Activated T-cell treated with anti-CD3 and anti-CD28 coated beads, Interleukin-2, amount 50 U/mL, for 72 hours (primary cell): ENCODE data around the gene LILRA1. TPM values are rescaled to one million over a fixed set of nuclear protein-coding genes. Genes with fewer than 3 reads are reported as not detected.
"Not testable (repeated sequence)": the region's sequence is repeated elsewhere in the genome, so short reads cannot be mapped to it uniquely, and the experiment has no call there.

Experiments used
- ATAC-seq, 2 donors: fragments of 150-1000 bp; cut with Tn5 transposase; replicated peaks in 1 of 2; 2 replicates each; pipeline ENCODE4 v1.10.0; 2021; ENCODE audit warnings: moderate library complexity in 2 of 2, mild to moderate bottlenecking in 1 of 2
- DNase-seq, 2 donors: peaks; one replicate each; pipeline ENCODE4 v3.0.0; 2021 to 2022; ENCODE audit warnings: mixed read lengths in 1 of 2
- H3K27ac Mint-ChIP-seq: one replicate; pipeline ENCODE4 v1.8.0; 2022; ENCODE audit warnings: mild to moderate bottlenecking, moderate library complexity, mixed read lengths
- H3K27me3 Mint-ChIP-seq: one replicate; pipeline ENCODE4 v1.8.0; 2022; ENCODE audit warnings: low read depth, mixed read lengths
- H3K36me3 Mint-ChIP-seq, 2 donors: one replicate each; pipeline ENCODE4 v1.8.0; 2022; ENCODE audit warnings: mixed read lengths in 2 of 2, mild to moderate bottlenecking in 1 of 2; ENCODE audit not compliant: insufficient read depth in 2 of 2
- H3K4me1 Mint-ChIP-seq: one replicate; pipeline ENCODE4 v1.8.0; 2022; ENCODE audit warnings: low read depth, mixed read lengths
- H3K4me3 Mint-ChIP-seq, 2 donors: one replicate each; pipeline ENCODE4 v1.8.0; 2022; ENCODE audit warnings: mild to moderate bottlenecking in 2 of 2, mixed read lengths in 2 of 2, moderate library complexity in 2 of 2
- H3K9me3 Mint-ChIP-seq, 2 donors: one replicate each; pipeline ENCODE4 v1.8.0; 2022; ENCODE audit warnings: mixed read lengths in 2 of 2
- total RNA-seq, 2 donors: library from RNA; stranded (reverse); gene quantifications; one replicate each; pipeline ENCODE4 v1.2.3, GENCODE V29; 2022

The LILRA1 gene
- total RNA-seq, 2 donors from 2014 or later = not detected

DNA sequence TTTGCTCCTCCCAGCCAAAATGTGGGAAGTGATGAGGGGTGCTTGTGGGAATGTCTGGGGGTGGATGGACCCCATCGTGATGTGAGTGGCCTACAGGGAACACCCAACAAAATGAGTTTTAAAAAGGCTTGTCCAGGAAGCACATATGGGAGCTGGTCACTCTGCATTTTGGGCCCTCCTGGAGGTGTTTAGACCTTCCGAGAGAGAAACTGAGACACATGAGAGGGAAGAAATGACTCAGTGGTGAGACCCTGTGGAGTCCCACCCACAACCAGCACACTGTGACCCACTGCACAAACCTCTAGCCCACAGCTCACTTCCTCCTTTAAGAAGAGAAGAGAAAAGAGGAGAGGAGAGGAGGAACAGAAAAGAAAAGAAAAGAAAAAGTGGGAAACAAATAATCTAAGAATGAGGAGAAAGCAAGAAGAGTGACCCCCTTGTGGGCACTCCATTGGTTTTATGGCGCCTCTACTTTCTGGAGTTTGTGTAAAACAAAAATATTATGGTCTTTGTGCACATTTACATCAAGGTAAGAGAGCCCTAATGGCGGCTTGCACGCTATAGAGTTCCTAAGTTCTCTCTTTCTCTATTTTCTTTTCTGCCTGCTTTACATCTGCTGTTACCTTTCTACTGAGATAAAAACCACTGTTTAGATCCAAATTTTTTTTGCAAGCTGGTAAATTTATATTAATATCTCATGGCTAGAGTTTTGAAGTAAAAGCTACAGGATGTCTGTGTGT, 23.6 kb downstream of the LILRA1 start:
- Mint-ChIP-seq H3K36me3 (peaks cover 0 to 2% of the 10 kb centered on the region in 2 donors), H3K4me3 (peak overlapping the region; percentile 19 to 67), H3K4me1 (no peaks in the 10 kb centered on the region), H3K27me3 (peaks cover 25% of the 10 kb centered on the region), H3K9me3 (peaks cover 2% of the 10 kb centered on the region in 2 donors), H3K27ac (peak overlapping the region; percentile 89)
- DNase-seq = peak in 1 of 2 donors; percentile 8
- peak in 1 of 2 donors; percentile 44 for ATAC-seq

DNA sequence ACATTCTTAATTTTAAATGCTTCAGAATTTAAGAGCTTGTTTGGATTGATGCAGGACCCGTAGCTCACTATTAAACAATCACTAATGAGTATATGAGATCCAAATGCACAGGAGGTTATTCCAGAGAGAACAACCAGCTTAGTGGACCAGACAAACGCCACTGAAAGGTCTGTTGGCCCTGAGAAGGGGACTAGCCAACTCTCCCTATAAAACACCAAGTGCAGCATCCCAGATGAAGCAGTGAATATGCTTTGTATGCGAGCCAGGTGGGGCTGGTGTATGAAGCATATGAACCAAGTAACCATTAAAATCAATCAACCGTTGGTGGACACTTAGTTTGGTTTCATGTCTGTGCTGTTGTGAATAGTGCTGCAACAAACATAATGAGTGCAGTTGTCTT, 27.0 kb downstream of the LILRA1 start:
- H3K9me3 Mint-ChIP-seq = peaks cover 0 to 2% of the 10 kb centered on the region in 2 donors
- DNase-seq = no peak

DNA sequence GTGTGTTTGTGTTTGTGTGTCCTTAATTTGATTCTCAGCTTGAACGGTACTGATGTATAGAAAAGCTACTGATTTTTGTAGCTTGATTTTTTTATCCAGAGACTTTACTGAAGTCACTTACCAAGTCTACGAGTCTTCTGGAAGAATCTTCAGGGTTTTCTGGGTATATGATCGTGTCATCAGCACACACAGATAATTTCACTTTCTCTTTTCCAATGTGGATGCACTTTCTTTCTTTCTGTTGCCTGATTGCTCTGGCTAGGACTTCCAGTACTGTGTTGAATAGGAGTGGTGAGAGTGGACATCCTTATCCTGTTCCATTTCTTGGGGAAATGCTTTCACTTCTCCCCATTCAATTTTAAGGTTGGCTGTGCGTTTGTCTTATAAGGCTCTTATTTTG, 29.0 kb downstream of the LILRA1 start:
- Mint-ChIP-seq H3K27ac (peak overlapping the region; percentile 2), H3K36me3 (no peaks in the 10 kb centered on the region), H3K4me1 (no peaks in the 10 kb centered on the region), H3K4me3 (peak overlapping the region in 1 of 2 donors; percentile 17), H3K9me3 (peaks cover 0 to 2% of the 10 kb centered on the region in 2 donors), H3K27me3 (peaks cover 26% of the 10 kb centered on the region)
- DNase-seq (no peak), ATAC-seq (no peak)

More for the DNA sequence above, 27.0 kb downstream of the LILRA1 start:
- Mint-ChIP-seq H3K4me3 (no peak overlapping the region), H3K4me1 (no peaks in the 10 kb centered on the region), H3K36me3 (peaks cover 0 to 2% of the 10 kb centered on the region in 2 donors), H3K27ac (no peak overlapping the region), H3K27me3 (peaks cover 28% of the 10 kb centered on the region)
- ATAC-seq = no peak

- not testable (repeated sequence) for DNase-seq, H3K36me3 Mint-ChIP-seq, H3K9me3 Mint-ChIP-seq, H3K27ac Mint-ChIP-seq, ATAC-seq, H3K4me1 Mint-ChIP-seq
- peak overlapping the region in 1 of 2 donors; percentile 10 for H3K4me3 Mint-ChIP-seq
- H3K27me3 Mint-ChIP-seq = peaks cover 26% of the 10 kb centered on the region
Observed at GRCh38 chr19:54624234-54624633, 30.8 kb downstream of the LILRA1 start.

DNA sequence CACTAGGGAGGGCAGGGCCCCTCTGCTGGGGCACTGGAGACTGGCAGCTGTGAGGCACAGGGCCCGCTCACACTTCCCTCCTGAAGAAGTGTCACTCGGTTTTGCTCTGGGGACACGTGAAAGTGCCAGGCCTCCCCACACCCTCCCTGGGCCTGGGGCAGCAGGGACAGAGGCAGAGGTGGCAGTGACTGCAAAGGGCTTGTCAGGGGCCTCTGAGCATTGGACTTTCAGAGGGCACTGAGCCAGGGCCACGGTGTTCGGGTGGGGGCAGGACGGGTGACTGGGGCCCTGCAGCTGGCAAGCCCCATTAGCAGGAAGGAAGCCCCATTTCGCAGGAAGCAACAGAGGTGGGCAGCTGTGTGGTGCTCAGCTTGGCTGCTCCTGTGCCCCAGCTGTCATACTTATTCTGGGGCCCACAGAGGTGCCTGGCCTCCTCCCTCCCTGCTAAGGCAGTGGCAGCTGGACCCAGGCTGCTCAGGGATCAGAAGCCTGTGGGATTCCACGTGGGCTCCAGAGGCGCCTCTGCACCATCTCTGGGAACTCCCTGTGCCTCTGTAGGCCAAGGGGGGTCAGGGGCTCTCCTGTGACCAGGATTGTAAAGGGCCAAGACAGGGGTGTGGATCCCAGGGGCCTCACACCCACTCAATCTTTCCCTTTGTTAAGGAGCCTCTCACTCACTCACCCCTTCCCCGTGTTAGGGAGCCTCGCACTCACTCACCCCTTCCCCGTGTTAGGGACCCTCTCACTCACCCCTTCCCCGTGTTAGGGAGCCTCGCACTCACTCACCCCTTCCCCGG, 31.7 kb downstream of the LILRA1 start:
- H3K4me3 Mint-ChIP-seq, H3K4me1 Mint-ChIP-seq, H3K36me3 Mint-ChIP-seq, DNase-seq, H3K27ac Mint-ChIP-seq, H3K9me3 Mint-ChIP-seq: not testable (repeated sequence)
- peaks cover 34% of the 10 kb centered on the region for H3K27me3 Mint-ChIP-seq
- peak in 1 of 2 donors; percentile 53 for ATAC-seq

GRCh38 chr19:54626757-54627156, 33.3 kb downstream of the LILRA1 start:
- Mint-ChIP-seq H3K4me3 (no peak overlapping the region), H3K27me3 (peaks cover 37% of the 10 kb centered on the region), H3K4me1 (no peaks in the 10 kb centered on the region), H3K36me3 (no peaks in the 10 kb centered on the region), H3K9me3 (peaks cover 0 to 2% of the 10 kb centered on the region in 2 donors), H3K27ac (peak overlapping the region; percentile 61)
- DNase-seq (no peak), ATAC-seq (no peak)

GRCh38 chr19:54627912-54628311, 34.5 kb downstream of the LILRA1 start:
- DNase-seq, H3K4me3 Mint-ChIP-seq, ATAC-seq, H3K9me3 Mint-ChIP-seq, H3K27ac Mint-ChIP-seq, H3K4me1 Mint-ChIP-seq, H3K36me3 Mint-ChIP-seq: not testable (repeated sequence)
- H3K27me3 Mint-ChIP-seq = peaks cover 35% of the 10 kb centered on the region

DNA sequence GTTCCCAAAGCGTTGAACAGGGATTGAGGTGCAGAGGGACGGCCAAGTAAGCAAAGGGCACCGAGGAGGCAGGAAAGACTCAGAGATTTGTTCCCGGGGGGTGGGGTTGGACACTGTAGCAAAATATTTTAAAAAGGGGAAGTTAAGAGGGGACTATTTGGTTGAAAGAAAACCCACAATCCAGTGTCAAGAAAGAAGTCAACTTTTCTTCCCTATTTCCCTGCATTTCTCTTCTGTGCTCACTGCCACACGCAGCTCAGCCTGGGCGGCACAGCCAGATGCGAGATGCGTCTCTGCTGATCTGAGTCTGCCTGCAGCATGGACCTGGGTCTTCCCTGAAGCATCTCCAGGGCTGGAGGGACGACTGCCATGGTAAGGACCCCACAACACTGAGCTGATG, 36.8 kb downstream of the LILRA1 start, which contains the start of gene LILRB1:
LILRB1 (plus strand) TSS at position 223 of the 400 bp plus-strand sequence. CDS start 590 bp downstream, outside the sequence.
- not testable (repeated sequence) for H3K27ac Mint-ChIP-seq, H3K4me3 Mint-ChIP-seq, DNase-seq, H3K4me1 Mint-ChIP-seq, ATAC-seq, H3K9me3 Mint-ChIP-seq, H3K36me3 Mint-ChIP-seq
- peaks cover 25% of the 10 kb centered on the region for H3K27me3 Mint-ChIP-seq

DNA sequence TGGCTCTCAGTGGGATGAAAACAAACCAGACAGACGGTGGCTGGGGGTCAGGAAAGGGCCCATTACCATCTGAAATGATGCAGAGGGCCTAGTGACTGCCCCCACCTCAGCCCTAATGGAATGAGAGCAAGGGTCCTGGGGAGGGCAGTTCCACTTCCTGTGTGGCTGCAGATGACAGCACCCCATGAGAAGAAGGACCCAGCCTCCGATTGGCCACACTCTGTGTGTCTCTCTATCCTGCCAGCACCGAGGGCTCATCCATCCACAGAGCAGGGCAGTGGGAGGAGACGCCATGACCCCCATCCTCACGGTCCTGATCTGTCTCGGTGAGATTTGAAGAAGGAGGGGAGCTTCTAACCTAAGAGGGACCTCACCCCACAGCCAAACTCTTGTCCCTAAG, 37.4 kb downstream of the LILRA1 start:
- peaks cover 23% of the 10 kb centered on the region for H3K27me3 Mint-ChIP-seq
- no peaks in the 10 kb centered on the region for H3K4me1 Mint-ChIP-seq
- no peak overlapping the region for H3K27ac Mint-ChIP-seq
- H3K9me3 Mint-ChIP-seq = peaks cover 0 to 2% of the 10 kb centered on the region in 2 donors
- no peak for ATAC-seq
- no peaks in the 10 kb centered on the region for H3K36me3 Mint-ChIP-seq
- DNase-seq = no peak
- no peak overlapping the region for H3K4me3 Mint-ChIP-seq

DNA sequence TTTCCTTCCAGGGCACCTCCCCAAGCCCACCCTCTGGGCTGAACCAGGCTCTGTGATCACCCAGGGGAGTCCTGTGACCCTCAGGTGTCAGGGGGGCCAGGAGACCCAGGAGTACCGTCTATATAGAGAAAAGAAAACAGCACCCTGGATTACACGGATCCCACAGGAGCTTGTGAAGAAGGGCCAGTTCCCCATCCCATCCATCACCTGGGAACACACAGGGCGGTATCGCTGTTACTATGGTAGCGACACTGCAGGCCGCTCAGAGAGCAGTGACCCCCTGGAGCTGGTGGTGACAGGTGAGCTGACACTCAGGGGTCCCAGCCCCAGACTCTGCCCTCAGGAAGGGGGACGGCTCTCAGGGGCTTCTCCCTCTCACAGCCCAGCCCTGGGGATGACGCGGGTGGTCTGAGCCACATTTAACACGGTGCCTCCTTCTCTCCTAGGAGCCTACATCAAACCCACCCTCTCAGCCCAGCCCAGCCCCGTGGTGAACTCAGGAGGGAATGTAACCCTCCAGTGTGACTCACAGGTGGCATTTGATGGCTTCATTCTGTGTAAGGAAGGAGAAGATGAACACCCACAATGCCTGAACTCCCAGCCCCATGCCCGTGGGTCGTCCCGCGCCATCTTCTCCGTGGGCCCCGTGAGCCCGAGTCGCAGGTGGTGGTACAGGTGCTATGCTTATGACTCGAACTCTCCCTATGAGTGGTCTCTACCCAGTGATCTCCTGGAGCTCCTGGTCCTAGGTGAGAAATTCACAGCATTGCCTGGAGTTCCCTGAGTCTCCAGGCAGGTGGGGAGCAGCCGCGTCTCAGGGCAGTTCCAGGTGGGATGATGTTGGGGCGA, 38.3 kb downstream of the LILRA1 start:
- ATAC-seq, H3K9me3 Mint-ChIP-seq, H3K4me3 Mint-ChIP-seq, H3K4me1 Mint-ChIP-seq, DNase-seq, H3K27ac Mint-ChIP-seq, H3K36me3 Mint-ChIP-seq: not testable (repeated sequence)
- peaks cover 19% of the 10 kb centered on the region for H3K27me3 Mint-ChIP-seq

- DNase-seq, H3K9me3 Mint-ChIP-seq, H3K4me3 Mint-ChIP-seq, ATAC-seq, H3K4me1 Mint-ChIP-seq, H3K27ac Mint-ChIP-seq, H3K36me3 Mint-ChIP-seq: not testable (repeated sequence)
- peaks cover 22% of the 10 kb centered on the region for H3K27me3 Mint-ChIP-seq
Observed at GRCh38 chr19:54632517-54632916, 39.1 kb downstream of the LILRA1 start.

- Mint-ChIP-seq H3K36me3 (no peaks in the 10 kb centered on the region), H3K9me3 (no peaks in the 10 kb centered on the region), H3K4me1 (no peaks in the 10 kb centered on the region), H3K27ac (no peak overlapping the region), H3K27me3 (peaks cover 22% of the 10 kb centered on the region), H3K4me3 (no peak overlapping the region)
- DNase-seq (no peak), ATAC-seq (no peak)
Observed at GRCh38 chr19:54633401-54633800, 40.0 kb downstream of the LILRA1 start.
